ENCODE results near the gene CASR.

Gene CASR

GRCh38 chr3:122215592-122216298 lies 32.3 kb downstream of the CASR start (continued):
- no peak for TF ChIP-seq GLI4 (tag by site-specific recombination; IDR thresholded peaks at IDR 0.05)

- TF ChIP-seq PATZ1 (tag by site-specific recombination; IDR thresholded peaks at IDR 0.05) (no peak), ZNF843 (tag by site-specific recombination; IDR thresholded peaks at IDR 0.05) (no peak), ZNF311 (tag by site-specific recombination; IDR thresholded peaks at IDR 0.05; ENCODE audit: borderline replicate concordance) (no peak), BCL11B (tag by site-specific recombination; IDR thresholded peaks at IDR 0.05; ENCODE audit: low read depth) (no peak), GFI1B (tag by site-specific recombination; IDR thresholded peaks at IDR 0.05) (no peak)
- TF ChIP-seq, protein P1, sequence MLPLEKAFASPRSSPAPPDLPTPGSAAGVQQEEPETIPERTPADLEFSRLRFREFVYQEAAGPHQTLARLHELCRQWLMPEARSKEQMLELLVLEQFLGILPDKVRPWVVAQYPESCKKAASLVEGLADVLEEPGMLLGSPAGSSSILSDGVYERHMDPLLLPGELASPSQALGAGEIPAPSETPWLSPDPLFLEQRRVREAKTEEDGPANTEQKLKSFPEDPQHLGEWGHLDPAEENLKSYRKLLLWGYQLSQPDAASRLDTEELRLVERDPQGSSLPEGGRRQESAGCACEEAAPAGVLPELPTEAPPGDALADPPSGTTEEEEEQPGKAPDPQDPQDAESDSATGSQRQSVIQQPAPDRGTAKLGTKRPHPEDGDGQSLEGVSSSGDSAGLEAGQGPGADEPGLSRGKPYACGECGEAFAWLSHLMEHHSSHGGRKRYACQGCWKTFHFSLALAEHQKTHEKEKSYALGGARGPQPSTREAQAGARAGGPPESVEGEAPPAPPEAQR (tag by site-specific recombination; IDR thresholded peaks at IDR 0.05), result no peak
- ChIA-PET CTCF (interaction anchor here (0.7 kb wide), 1 partner anchor 380 kb away, joined by 4 read pairs; no protein-coding TSS in a partner anchor), POLR2A (no interaction called here)
- Histone ChIP-seq H3K27ac (ENCODE audit: extremely low read depth, low read depth, low read length) (no peak overlapping the region), H3K4me3 (ENCODE audit: low read depth, low read length) (no peak overlapping the region), H3K36me3 (ENCODE audit: control insufficient read depth in 2 of 2, insufficient read depth in 1 of 2, low read length in 2 of 2) (no peaks in the 10 kb centered on the region), H3K9me3 (ENCODE audit: control insufficient read depth, insufficient read depth, low read depth, low read length) (no peaks in the 10 kb centered on the region), H3K4me1 (ENCODE audit: control insufficient read depth, insufficient read depth, low read length) (no peaks in the 10 kb centered on the region)
These were observed 34.4 kb downstream of the CASR start for GRCh38 chr3:122217901-122218300.

DNA sequence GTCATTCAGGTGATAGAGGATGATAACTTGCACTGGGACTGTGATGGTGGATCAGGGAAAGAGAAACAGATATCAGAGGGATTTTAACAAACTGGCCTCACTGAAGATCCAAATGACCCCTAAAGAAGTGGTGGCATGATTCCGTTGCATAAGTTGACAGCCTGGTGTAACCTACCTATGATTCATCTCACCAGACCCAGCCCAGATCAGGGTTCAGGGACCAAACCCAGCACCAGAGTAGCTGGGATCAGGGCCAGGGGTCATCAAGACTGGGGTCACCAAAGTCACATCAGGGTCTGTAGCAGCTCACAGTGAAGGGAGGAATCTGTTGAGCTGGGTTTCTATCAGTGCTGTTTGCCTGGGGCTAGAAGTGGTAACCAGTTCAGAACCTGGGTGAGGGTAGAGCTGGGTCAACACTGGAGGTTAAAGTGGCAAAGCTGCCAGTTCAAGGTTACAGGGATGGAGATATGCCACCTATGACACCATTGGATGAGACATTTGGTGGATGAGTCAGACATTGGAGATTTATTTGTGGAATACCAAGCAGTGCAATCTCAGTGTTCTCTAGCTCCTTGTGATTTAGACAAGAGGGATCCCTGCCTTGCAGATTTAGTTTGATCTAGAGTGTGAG lies 35.9 kb downstream of the CASR start:
- CTCF ChIA-PET, result no interaction called here
- Histone ChIP-seq H3K4me3 (ENCODE audit: low read depth, low read length) (no peak overlapping the region), H3K27ac (ENCODE audit: extremely low read depth, low read depth, low read length) (no peak overlapping the region), H3K4me1 (ENCODE audit: control insufficient read depth, insufficient read depth, low read length) (no peaks in the 10 kb centered on the region), H3K9me3 (ENCODE audit: control insufficient read depth, insufficient read depth, low read depth, low read length) (no peaks in the 10 kb centered on the region), H3K36me3 (ENCODE audit: control insufficient read depth in 2 of 2, insufficient read depth in 1 of 2, low read length in 2 of 2) (no peaks in the 10 kb centered on the region)
- POLR2A ChIA-PET, result no interaction called here
- no peak for TF ChIP-seq ZNF394 (tag by site-specific recombination; IDR thresholded peaks at IDR 0.05; ENCODE audit: borderline replicate concordance)
- TF ChIP-seq, protein P2, sequence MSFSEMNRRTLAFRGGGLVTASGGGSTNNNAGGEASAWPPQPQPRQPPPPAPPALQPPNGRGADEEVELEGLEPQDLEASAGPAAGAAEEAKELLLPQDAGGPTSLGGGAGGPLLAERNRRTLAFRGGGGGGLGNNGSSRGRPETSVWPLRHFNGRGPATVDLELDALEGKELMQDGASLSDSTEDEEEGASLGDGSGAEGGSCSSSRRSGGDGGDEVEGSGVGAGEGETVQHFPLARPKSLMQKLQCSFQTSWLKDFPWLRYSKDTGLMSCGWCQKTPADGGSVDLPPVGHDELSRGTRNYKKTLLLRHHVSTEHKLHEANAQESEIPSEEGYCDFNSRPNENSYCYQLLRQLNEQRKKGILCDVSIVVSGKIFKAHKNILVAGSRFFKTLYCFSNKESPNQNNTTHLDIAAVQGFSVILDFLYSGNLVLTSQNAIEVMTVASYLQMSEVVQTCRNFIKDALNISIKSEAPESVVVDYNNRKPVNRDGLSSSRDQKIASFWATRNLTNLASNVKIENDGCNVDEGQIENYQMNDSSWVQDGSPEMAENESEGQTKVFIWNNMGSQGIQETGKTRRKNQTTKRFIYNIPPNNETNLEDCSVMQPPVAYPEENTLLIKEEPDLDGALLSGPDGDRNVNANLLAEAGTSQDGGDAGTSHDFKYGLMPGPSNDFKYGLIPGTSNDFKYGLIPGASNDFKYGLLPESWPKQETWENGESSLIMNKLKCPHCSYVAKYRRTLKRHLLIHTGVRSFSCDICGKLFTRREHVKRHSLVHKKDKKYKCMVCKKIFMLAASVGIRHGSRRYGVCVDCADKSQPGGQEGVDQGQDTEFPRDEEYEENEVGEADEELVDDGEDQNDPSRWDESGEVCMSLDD (tag by site-specific recombination; IDR thresholded peaks at IDR 0.05), result no peak
- TF ChIP-seq, protein P1 (tag by site-specific recombination; IDR thresholded peaks at IDR 0.05), result no peak
- TF ChIP-seq, protein P3, sequence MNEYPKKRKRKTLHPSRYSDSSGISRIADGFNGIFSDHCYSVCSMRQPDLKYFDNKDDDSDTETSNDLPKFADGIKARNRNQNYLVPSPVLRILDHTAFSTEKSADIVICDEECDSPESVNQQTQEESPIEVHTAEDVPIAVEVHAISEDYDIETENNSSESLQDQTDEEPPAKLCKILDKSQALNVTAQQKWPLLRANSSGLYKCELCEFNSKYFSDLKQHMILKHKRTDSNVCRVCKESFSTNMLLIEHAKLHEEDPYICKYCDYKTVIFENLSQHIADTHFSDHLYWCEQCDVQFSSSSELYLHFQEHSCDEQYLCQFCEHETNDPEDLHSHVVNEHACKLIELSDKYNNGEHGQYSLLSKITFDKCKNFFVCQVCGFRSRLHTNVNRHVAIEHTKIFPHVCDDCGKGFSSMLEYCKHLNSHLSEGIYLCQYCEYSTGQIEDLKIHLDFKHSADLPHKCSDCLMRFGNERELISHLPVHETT (tag by site-specific recombination; IDR thresholded peaks at IDR 0.05), result no peak
